ENCODE results near the gene RALGAPA1. TPM values are rescaled to one million over a fixed set of nuclear protein-coding genes. Genes with fewer than 3 reads are reported as not detected.

The RALGAPA1 gene
- total and polyA plus RNA-seq, 4 donors: 4.6 to 38.7 (median 13.4) TPM

GRCh38 chr14:35578639-35579038, 230.5 kb downstream of the RALGAPA1 start:
- H3K36me3 ChIP-seq (ENCODE audit: control insufficient read depth in 4 of 4, insufficient read depth in 3 of 4, low read depth in 1 of 4, low read length in 3 of 4): no peaks in the 10 kb centered on the region
- TF ChIP-seq RAD21 (IDR thresholded peaks at IDR 0.05): no peak
- TF ChIP-seq HNF4G (IDR thresholded peaks at IDR 0.05): no peak
- no peak for TF ChIP-seq SP1 (IDR thresholded peaks at IDR 0.05)
- TF ChIP-seq EGR1 (IDR thresholded peaks at IDR 0.05; ENCODE audit: low read depth in 2 of 2): no peak
- TF ChIP-seq FOXA2 (IDR thresholded peaks at IDR 0.05): no peak
- TF ChIP-seq MAX (IDR thresholded peaks at IDR 0.05): no peak
- no peak for TF ChIP-seq NR2F2 (IDR thresholded peaks at IDR 0.05)
- TF ChIP-seq CTCF (IDR thresholded peaks at IDR 0.05; ENCODE audit: low read depth, low read length, missing input control): no peak
- no peak for TF ChIP-seq HNF4A (conservative IDR thresholded peaks at IDR 0.05)
- TF ChIP-seq ATF3 (IDR thresholded peaks at IDR 0.05): no peak
- TF ChIP-seq JUND (IDR thresholded peaks at IDR 0.05): no peak
- H3K27ac ChIP-seq (ENCODE audit: low read depth in 1 of 2, low read length in 2 of 2): no peak overlapping the region
- no peaks in the 10 kb centered on the region for H3K27me3 ChIP-seq (ENCODE audit: control insufficient read depth in 4 of 4, insufficient read depth in 4 of 4, low read length in 3 of 4)
- no peaks in the 10 kb centered on the region for H3K9me3 ChIP-seq (ENCODE audit: control insufficient read depth in 4 of 4, low read length in 3 of 4)
- H3K4me3 ChIP-seq (ENCODE audit: low read depth in 1 of 3, low read length in 3 of 3): no peak overlapping the region
- DNase-seq (ENCODE audit: low spot score): no peak
- no peaks in the 10 kb centered on the region for H3K4me1 ChIP-seq (ENCODE audit: control insufficient read depth in 4 of 4, insufficient read depth in 4 of 4, low read length in 3 of 4)
- no peak overlapping the region for H3K9ac ChIP-seq (ENCODE audit: low read depth in 1 of 2, low read length in 2 of 2)

GRCh38 chr14:35578135-35578534, 231.0 kb downstream of the RALGAPA1 start:
- Histone ChIP-seq H3K27ac (ENCODE audit: low read depth in 1 of 2, low read length in 2 of 2) (no peak overlapping the region), H3K36me3 (ENCODE audit: control insufficient read depth in 4 of 4, insufficient read depth in 3 of 4, low read depth in 1 of 4, low read length in 3 of 4) (no peaks in the 10 kb centered on the region), H3K4me1 (ENCODE audit: control insufficient read depth in 4 of 4, insufficient read depth in 4 of 4, low read length in 3 of 4) (no peaks in the 10 kb centered on the region), H3K9ac (ENCODE audit: low read depth in 1 of 2, low read length in 2 of 2) (no peak overlapping the region), H3K9me3 (ENCODE audit: control insufficient read depth in 4 of 4, low read length in 3 of 4) (no peaks in the 10 kb centered on the region), H3K27me3 (ENCODE audit: control insufficient read depth in 4 of 4, insufficient read depth in 4 of 4, low read length in 3 of 4) (no peaks in the 10 kb centered on the region), H3K4me3 (ENCODE audit: low read depth in 1 of 3, low read length in 3 of 3) (no peak overlapping the region)
- 89% methylated on average over 2 of the region's 2 CpGs for WGBS
- TF ChIP-seq GABPA (IDR thresholded peaks at IDR 0.05 in 1 of 2, conservative IDR thresholded peaks at IDR 0.05 in 1 of 2): no peak
- TF ChIP-seq TAF1 (conservative IDR thresholded peaks at IDR 0.05): no peak
- no peak for TF ChIP-seq CTCF (IDR thresholded peaks at IDR 0.05; ENCODE audit: low read depth, low read length, missing input control)
- no peak for TF ChIP-seq YY1 (IDR thresholded peaks at IDR 0.05)
- no peak for TF ChIP-seq ZBTB33 (IDR thresholded peaks at IDR 0.05)
- TF ChIP-seq ATF3 (IDR thresholded peaks at IDR 0.05): no peak
- no peak for TF ChIP-seq JUND (IDR thresholded peaks at IDR 0.05)
- TF ChIP-seq NR2F2 (IDR thresholded peaks at IDR 0.05): no peak
- no peak for TF ChIP-seq HNF4A (conservative IDR thresholded peaks at IDR 0.05)
- no peak for TF ChIP-seq FOXA2 (IDR thresholded peaks at IDR 0.05)
- no peak for TF ChIP-seq RXRA (IDR thresholded peaks at IDR 0.05)
- TF ChIP-seq SP1 (IDR thresholded peaks at IDR 0.05): no peak
- TF ChIP-seq FOXA1 (IDR thresholded peaks at IDR 0.05): no peak
- no peak for TF ChIP-seq MAX (IDR thresholded peaks at IDR 0.05)
- TF ChIP-seq EGR1 (IDR thresholded peaks at IDR 0.05; ENCODE audit: low read depth in 2 of 2): no peak
- TF ChIP-seq REST (IDR thresholded peaks at IDR 0.05): no peak
- no peak for DNase-seq (ENCODE audit: low spot score)
